Epithelial cell of esophagus (primary cell): ENCODE results near the gene RILPL2.
"Not testable (repeated sequence)": the region's sequence is repeated elsewhere in the genome, so short reads cannot be mapped to it uniquely, and the experiment has no call there.

Source experiments
- DNase-seq: peaks from one replicate; pipeline ENCODE4 v3.0.0; 2010; ENCODE audit warnings: low read depth
- H3K4me3 ChIP-seq: 2 replicates; pipeline ENCODE4 v1.5.1; 2011; ENCODE audit warnings: mild to moderate bottlenecking, low read length, control low read depth
- TF ChIP-seq, protein P1 (sequence below): IDR thresholded peaks from 2 replicates; pipeline ENCODE4 v1.5.1; 2011; ENCODE audit warnings: low read depth, mild to moderate bottlenecking, low read length, control low read depth, inconsistent platforms; ENCODE audit not compliant: insufficient read depth; ENCODE audit errors: missing control alignments

Gene RILPL2, protein sequence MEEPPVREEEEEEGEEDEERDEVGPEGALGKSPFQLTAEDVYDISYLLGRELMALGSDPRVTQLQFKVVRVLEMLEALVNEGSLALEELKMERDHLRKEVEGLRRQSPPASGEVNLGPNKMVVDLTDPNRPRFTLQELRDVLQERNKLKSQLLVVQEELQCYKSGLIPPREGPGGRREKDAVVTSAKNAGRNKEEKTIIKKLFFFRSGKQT

DNA sequence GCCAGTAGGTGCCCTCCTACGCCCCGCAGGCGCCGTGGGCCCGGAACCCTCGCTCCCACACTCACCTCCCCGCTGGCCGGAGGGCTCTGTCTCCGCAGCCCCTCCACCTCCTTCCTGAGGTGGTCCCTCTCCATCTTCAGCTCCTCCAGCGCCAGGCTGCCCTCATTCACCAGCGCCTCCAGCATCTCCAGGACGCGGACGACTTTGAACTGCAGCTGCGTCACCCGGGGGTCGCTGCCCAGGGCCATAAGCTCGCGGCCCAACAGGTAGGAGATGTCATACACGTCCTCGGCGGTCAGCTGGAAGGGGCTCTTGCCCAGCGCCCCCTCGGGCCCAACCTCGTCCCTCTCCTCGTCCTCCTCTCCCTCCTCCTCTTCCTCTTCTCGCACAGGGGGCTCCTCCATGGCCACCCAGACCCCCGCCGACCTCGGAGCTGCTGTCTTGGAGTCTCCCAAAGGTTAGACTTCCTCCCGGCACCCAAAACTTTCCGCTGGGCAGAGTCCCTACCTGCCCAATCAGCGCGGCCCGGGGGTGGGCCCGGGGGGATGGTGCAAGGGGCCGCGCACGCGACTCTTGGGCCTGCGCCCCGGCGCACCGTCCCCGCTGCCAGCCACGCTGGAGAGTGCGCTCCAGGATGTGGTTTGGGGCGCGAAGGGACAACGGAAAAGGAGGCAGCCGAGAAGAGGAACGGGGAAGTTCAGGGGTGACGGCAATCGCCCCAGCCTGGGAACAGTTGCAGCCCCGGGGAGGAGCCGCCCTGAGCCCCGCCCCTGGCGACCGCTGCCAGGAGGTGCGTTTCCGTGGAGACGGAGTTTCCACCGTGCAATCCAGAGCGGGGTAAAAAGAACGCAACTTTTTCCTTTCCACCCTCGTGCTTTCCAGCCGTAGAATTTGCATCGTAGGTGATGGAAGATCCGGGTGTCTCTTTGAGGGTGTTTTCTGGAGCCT, at the start of gene RILPL2:
Gene RILPL2, minus strand, starts transcription at position 668 of the 948 bp plus-strand sequence. Its CDS starts 264 bp downstream, at position 404.
- peak; percentile 87 for DNase-seq
- H3K4me3 ChIP-seq: peak within 1 kb of the TSS; percentile 81
- TF ChIP-seq, protein P1, sequence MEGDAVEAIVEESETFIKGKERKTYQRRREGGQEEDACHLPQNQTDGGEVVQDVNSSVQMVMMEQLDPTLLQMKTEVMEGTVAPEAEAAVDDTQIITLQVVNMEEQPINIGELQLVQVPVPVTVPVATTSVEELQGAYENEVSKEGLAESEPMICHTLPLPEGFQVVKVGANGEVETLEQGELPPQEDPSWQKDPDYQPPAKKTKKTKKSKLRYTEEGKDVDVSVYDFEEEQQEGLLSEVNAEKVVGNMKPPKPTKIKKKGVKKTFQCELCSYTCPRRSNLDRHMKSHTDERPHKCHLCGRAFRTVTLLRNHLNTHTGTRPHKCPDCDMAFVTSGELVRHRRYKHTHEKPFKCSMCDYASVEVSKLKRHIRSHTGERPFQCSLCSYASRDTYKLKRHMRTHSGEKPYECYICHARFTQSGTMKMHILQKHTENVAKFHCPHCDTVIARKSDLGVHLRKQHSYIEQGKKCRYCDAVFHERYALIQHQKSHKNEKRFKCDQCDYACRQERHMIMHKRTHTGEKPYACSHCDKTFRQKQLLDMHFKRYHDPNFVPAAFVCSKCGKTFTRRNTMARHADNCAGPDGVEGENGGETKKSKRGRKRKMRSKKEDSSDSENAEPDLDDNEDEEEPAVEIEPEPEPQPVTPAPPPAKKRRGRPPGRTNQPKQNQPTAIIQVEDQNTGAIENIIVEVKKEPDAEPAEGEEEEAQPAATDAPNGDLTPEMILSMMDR: no peak

DNA sequence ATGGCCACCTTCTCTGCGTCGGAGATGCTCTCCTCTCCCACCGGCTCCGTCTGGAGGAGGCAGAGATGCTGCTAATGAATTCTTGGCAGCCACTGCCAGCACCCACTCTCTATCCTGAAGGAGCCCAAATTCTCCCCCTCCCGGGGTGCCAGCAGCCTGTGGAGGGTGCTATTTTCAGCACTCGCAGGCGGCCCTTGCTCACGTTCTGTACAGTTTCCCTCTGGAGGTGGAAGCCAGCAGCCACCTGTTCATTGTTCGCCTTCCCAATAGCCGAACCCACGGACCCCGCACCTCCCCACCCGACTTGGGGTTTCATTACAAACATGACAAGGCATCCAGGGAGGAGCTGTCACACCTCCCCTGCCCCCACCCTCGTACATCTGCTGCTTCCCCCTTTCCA, 49.3 kb upstream of the RILPL2 start:
- TF ChIP-seq, protein P1: no peak

DNA sequence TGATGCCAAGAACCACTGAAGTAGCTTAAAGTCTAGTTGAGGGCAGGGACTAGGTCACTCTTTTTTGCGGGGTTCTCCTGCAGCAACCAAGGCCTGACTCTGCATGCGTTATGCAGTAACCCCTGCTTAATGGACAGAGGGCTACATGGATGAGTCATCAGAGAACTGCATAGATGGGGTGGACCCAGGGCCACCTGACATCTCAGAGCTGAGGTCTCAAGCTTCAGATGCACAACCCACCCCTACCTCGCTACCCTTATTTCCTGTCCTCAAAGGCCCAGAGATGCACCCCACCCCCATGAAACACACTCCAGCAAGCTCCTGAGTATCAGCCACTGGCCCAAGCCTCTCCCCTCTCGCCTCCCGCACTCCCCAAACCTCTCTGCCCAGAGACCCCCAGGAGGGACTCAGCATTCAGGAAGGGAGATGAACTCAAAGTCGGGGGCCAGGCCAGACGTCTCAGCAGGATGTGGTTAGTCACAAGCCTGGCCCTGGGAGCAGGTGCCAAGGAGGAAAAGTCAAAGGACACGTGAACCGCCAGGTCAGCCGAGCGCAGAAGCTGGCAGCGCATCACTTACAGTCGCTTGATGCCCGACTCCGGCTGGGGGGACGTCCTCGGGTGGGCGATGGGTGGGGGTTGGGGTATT, 47.2 kb upstream of the RILPL2 start:
- no peak overlapping the region for H3K4me3 ChIP-seq
- TF ChIP-seq, protein P1: no peak
- DNase-seq: no peak

More for the DNA sequence above, 49.3 kb upstream of the RILPL2 start:
- DNase-seq: no peak
- no peak overlapping the region for H3K4me3 ChIP-seq

DNA sequence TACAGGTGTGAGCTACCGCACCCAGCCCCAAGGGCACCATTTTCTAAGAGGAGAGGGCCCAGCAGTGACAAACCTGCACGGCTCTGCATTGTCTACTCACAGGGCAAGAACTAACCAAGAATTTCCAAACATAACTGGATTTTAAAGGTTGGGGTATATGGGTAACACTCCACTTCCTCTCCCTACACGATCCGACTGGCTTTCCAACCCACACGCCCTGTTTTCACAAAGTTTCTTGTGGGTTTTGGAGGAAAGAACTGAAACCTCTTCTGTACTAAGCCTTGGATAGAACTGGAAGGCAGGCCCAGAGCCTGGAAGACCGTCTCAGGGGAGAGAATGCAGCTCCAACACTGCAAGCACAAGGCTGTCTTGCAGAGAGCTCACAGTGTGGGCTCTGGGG, 46.4 kb upstream of the RILPL2 start:
- TF ChIP-seq, protein P1: no peak
- no peak for DNase-seq
- H3K4me3 ChIP-seq: no peak overlapping the region

DNA sequence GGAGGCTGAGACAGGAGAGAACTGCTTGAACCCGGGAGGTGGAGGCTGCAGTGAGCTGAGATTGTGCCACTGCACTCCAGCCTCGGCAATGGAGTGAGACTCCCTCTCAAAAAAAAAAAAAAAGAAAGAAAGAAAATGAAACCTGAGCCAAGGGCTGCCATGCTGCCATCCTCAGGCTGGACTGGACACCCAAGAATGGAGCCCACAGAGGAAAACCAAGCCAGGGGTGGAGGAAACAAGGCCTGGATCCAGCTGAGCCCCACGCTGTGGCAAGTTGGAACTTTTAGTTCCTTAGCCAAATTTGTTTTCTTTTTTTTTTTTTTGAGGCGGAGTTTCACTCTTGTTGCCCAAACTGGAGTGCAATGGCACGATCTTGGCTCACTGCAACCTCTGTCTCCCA, 44.8 kb upstream of the RILPL2 start:
- not testable (repeated sequence) for DNase-seq, H3K4me3 ChIP-seq

DNA sequence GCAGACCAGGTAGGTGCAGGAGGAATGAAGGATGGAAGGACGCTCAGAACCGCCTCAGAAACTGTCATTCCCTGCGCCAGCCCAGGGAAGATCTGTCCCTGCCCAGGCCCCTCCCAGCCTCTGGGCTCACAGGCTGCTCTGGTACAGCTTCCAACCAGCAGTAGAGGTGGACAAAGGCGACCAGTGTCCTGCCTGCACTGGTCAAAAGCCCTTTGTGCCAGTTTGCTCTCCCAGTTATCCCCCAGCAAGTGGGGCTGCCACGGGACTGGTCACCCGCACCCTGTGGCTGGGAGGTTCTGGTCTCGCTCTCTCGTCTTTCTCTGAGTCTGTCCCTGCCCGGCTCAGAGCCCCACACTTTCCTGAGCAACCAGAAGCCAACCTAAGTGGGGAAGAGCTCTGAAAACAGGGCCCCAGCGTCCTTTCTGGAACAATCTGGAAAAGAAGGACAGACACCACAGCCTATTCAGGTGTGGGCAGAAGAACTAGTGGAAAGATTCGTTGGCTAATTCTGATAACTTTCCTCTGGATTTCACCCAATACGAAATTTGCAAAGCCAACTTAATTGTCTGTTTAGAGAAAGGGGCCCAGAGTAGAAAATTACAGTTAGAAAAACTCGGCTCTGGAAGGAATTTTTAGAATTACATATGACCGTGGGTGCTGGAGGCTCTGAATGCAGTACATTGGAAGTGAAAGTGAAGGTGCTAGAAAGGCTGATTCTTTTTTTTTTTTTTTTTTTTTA, 43.1 kb upstream of the RILPL2 start:
- H3K4me3 ChIP-seq: no peak overlapping the region
- DNase-seq: no peak
- TF ChIP-seq, protein P1: no peak

DNA sequence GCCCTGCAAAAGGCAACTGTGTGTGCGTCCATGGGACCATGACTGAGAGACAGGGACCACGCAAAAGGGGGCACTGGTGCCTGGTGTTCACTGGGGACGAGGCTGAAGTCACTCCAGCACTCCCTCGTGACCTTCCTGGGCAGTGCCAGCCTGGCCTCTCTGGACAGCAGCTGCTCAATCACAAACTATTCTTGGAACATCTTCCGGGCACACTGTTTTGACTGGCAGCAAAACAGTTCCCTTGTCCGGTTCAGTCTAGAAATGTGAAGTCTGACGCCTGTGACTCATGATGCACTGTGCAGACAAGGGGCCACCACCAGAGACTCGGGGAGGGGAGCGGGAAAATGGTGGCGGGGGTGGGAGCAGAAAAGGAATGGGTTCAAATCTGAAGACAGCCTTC, 42.3 kb upstream of the RILPL2 start:
- no peak for DNase-seq
- no peak overlapping the region for H3K4me3 ChIP-seq
- TF ChIP-seq, protein P1: no peak
